A549 (cell line): ENCODE data around the gene PDX1. TPM values are rescaled to one million over a fixed set of nuclear protein-coding genes. Genes with fewer than 3 reads are reported as not detected.

ENCODE experiments used
- ATAC-seq, 2 experiments: fragments of 200-7000 bp in 1 of 2; fragments of >200 bp in 1 of 2; cut with Nextera tagmentation in 1 of 2; cut with Tn5 transposase in 1 of 2; 3 replicates each; pipeline versions ENCODE4 v1.8.0 to v1.9.1; 2018 to 2020; ENCODE audit warnings: mild to moderate bottlenecking in 1 of 2, moderate library complexity in 1 of 2
- CTCF ChIA-PET: fragments of 300-600 bp; sonication (Branson Sonifier 250); formaldehyde crosslinking; extraction: SDS; loops from one replicate; lab custom pipeline; 2021; ENCODE audit warnings: antibody characterized with exemption, inconsistent platforms; lab: Yijun Ruan, JAX
- POLR2A ChIA-PET: fragments of 350-600 bp; formaldehyde crosslinking; extraction: SDS; loops from one replicate; lab custom pipeline; 2021; ENCODE audit warnings: antibody characterized with exemption, inconsistent platforms; lab: Yijun Ruan, JAX
- DNase-seq, 2 experiments: peaks; one replicate each; pipeline versions ENCODE4 v3.0.0 to v3.0.0-alpha.2; 2011 to 2016; ENCODE audit warnings: low read depth in 1 of 2, low spot score in 1 of 2
- FAIRE-seq: peaks from 2 replicates; lab custom pipeline; 2011; peaks lifted over from hg19 to GRCh38; lab: Jason Lieb, UNC
- H3K27ac ChIP-seq, 2 experiments: fragments of >200 bp; sonication (Bioruptor Twin); formaldehyde crosslinking; 3 replicates each; pipeline ENCODE4 v1.5.1; 2016 to 2017
- H3K4me1 ChIP-seq: fragments of >200 bp; sonication (Bioruptor Twin); formaldehyde crosslinking; 3 replicates; pipeline ENCODE4 v1.6.1; 2016
- H3K4me2 ChIP-seq: fragments of >200 bp; sonication (Bioruptor Twin); formaldehyde crosslinking; 3 replicates; pipeline ENCODE4 v1.6.1; 2016
- H3K4me3 ChIP-seq: fragments of >200 bp; sonication (Bioruptor Twin); formaldehyde crosslinking; 3 replicates; pipeline ENCODE4 v1.5.1; 2016
- H3K9me3 ChIP-seq: fragments of >200 bp; sonication (Bioruptor Twin); formaldehyde crosslinking; 3 replicates; pipeline ENCODE4 v1.6.1; 2016
- BHLHE40 ChIP-seq: IDR thresholded peaks from 2 replicates; pipeline ENCODE4 v1.6.1; 2012; ENCODE audit warnings: low read depth, low read length, inconsistent platforms
- CEBPB ChIP-seq, 2 experiments: fragments of >200 bp in 1 of 2; sonication (Bioruptor Twin) in 1 of 2; formaldehyde crosslinking in 1 of 2; IDR thresholded peaks; 2 replicates each; pipeline ENCODE4 v1.6.1; 2012 to 2016
- CHD2 ChIP-seq: fragments of 150-350 bp; IDR thresholded peaks from 2 replicates; pipeline ENCODE4 v1.6.1; 2014; ENCODE audit warnings: low read length; ENCODE audit not compliant: partially characterized antibody
- CHD4 ChIP-seq: fragments of 200-600 bp; sonication (generic); IDR thresholded peaks from 2 replicates; pipeline ENCODE4 v1.6.1; 2016; ENCODE audit warnings: antibody characterized with exemption, mild to moderate bottlenecking, borderline replicate concordance
- EHF ChIP-seq: fragments of 250-450 bp; sonication (Bioruptor Pico); IDR thresholded peaks from 2 replicates; pipeline ENCODE4 v1.5.0; 2020; ENCODE audit warnings: mild to moderate bottlenecking
- EP300 ChIP-seq, 2 experiments: fragments of >200 bp; sonication (Bioruptor Twin); formaldehyde crosslinking; IDR thresholded peaks; 2 replicates in 1 of 2; 3 replicates in 1 of 2; pipeline ENCODE4 v1.6.1; 2016 to 2017
- FOSB ChIP-seq: fragments of 250-450 bp; sonication (Bioruptor Pico); IDR thresholded peaks from 2 replicates; pipeline ENCODE4 v1.5.0; 2020; ENCODE audit warnings: mild to moderate bottlenecking, moderate library complexity
- FOSL2 ChIP-seq, 2 experiments: fragments of 450-650 bp in 1 of 2; fragments of >200 bp in 1 of 2; sonication (Bioruptor Twin) in 1 of 2; formaldehyde crosslinking; IDR thresholded peaks; 2 replicates each; pipeline versions ENCODE4 v1.5.0 to v1.6.1; 2016 to 2020; ENCODE audit warnings: mild to moderate bottlenecking in 1 of 2, moderate library complexity in 1 of 2
- FOXS1 ChIP-seq: fragments of 250-450 bp; sonication (Bioruptor Pico); IDR thresholded peaks from 2 replicates; pipeline ENCODE4 v1.5.0; 2020; ENCODE audit warnings: mild to moderate bottlenecking, moderate library complexity
- HDAC2 ChIP-seq: fragments of 200-600 bp; sonication (generic); IDR thresholded peaks from 2 replicates; pipeline ENCODE4 v1.6.1; 2016
- HOXA7 ChIP-seq: fragments of 250-450 bp; sonication (Bioruptor Pico); IDR thresholded peaks from 2 replicates; pipeline ENCODE4 v1.5.0; 2020; ENCODE audit warnings: mild to moderate bottlenecking, moderate library complexity
- HOXB13 ChIP-seq: fragments of 250-450 bp; sonication (Bioruptor Pico); IDR thresholded peaks from 2 replicates; pipeline ENCODE4 v1.5.0; 2020; ENCODE audit warnings: low read depth, mild to moderate bottlenecking, moderate library complexity
- HOXB5 ChIP-seq: fragments of 250-450 bp; sonication (Bioruptor Pico); IDR thresholded peaks from 2 replicates; pipeline ENCODE4 v1.5.0; 2020; ENCODE audit warnings: mild to moderate bottlenecking, moderate library complexity
- JUNB ChIP-seq: fragments of >200 bp; sonication (Bioruptor Twin); formaldehyde crosslinking; IDR thresholded peaks from 2 replicates; pipeline ENCODE4 v1.6.1; 2016
- KDM1A ChIP-seq: fragments of 200-600 bp; sonication (generic); IDR thresholded peaks from 2 replicates; pipeline ENCODE4 v1.6.1; 2016; ENCODE audit warnings: low read depth, mild to moderate bottlenecking
- MYC ChIP-seq: IDR thresholded peaks from 2 replicates; pipeline ENCODE4 v1.6.1; 2012; ENCODE audit warnings: mild to moderate bottlenecking, inconsistent platforms, low read length, improper control_type of control experiment, borderline replicate concordance
- NPAS2 ChIP-seq: fragments of 250-450 bp; sonication (Bioruptor Pico); IDR thresholded peaks from 2 replicates; pipeline ENCODE4 v1.8.0; 2022; ENCODE audit warnings: mild to moderate bottlenecking, moderate library complexity, borderline replicate concordance
- PHF8 ChIP-seq: fragments of 200-600 bp; sonication (generic); IDR thresholded peaks from 2 replicates; pipeline ENCODE4 v1.6.1; 2016; ENCODE audit warnings: low read depth, mild to moderate bottlenecking, antibody characterized with exemption, moderate library complexity, borderline replicate concordance
- POLR2A ChIP-seq: IDR thresholded peaks from 2 replicates; pipeline ENCODE4 v1.6.1; 2012; ENCODE audit warnings: mild to moderate bottlenecking, low read length
- ZNF302 ChIP-seq: fragments of 250-450 bp; sonication (Bioruptor Pico); IDR thresholded peaks from 2 replicates; pipeline ENCODE4 v1.9.0; 2021; ENCODE audit warnings: inconsistent platforms, mild to moderate bottlenecking, moderate library complexity
- WGBS: methylation state at CpG from one replicate; pipeline ENCODE4 v1.1.6; 2017; ENCODE audit errors: missing lambda C conversion rate; 5-methylcytosine and 5-hydroxymethylcytosine counted together
- polyA plus RNA-seq, 4 experiments: library from polyadenylated mRNA; depleted of rRNA in 3 of 4; stranded (reverse); fragments of >200 nt; fragmentation: RNase III in 1 of 4; extraction: RNeasy Plus Mini Kit Qiagen cat#74134 plus additional on column Dnase treatment in 1 of 4; gene quantifications; 2 replicates in 3 of 4; 3 replicates in 1 of 4; pipeline ENCODE4 v1.2.3, GENCODE V29; 2011 to 2017
- TF ChIP-seq, protein P1 (sequence below): fragments of 150-350 bp; IDR thresholded peaks from 2 replicates; pipeline ENCODE4 v1.6.1; 2014; ENCODE audit warnings: low read depth, mild to moderate bottlenecking, low read length
- TF ChIP-seq, protein P2 (sequence below): fragments of 250-450 bp; sonication (Bioruptor Pico); IDR thresholded peaks from 2 replicates; pipeline ENCODE4 v1.5.0; 2020; ENCODE audit warnings: low read depth, mild to moderate bottlenecking, moderate library complexity
- TF ChIP-seq, protein P3 (sequence below): fragments of 200-600 bp; sonication (generic); IDR thresholded peaks from 2 replicates; pipeline ENCODE4 v1.6.1; 2016; ENCODE audit warnings: antibody characterized with exemption, mild to moderate bottlenecking, moderate library complexity
- TF ChIP-seq, protein P4 (sequence below): IDR thresholded peaks from 2 replicates; pipeline ENCODE4 v1.6.1; 2012
- TF ChIP-seq, protein P5 (sequence below): fragments of >200 bp; sonication (Bioruptor Twin); formaldehyde crosslinking; IDR thresholded peaks from 3 replicates; pipeline ENCODE4 v1.5.1; 2016
- TF ChIP-seq, protein P6 (sequence below): fragments of >200 bp; sonication (Bioruptor Twin); formaldehyde crosslinking; IDR thresholded peaks from 3 replicates; pipeline ENCODE4 v1.6.1; 2016

Gene PDX1
- polyA plus RNA-seq, 2 of the 4 experiments (the other 2 are of a cell fraction): 0.04 to 0.06 TPM

DNA sequence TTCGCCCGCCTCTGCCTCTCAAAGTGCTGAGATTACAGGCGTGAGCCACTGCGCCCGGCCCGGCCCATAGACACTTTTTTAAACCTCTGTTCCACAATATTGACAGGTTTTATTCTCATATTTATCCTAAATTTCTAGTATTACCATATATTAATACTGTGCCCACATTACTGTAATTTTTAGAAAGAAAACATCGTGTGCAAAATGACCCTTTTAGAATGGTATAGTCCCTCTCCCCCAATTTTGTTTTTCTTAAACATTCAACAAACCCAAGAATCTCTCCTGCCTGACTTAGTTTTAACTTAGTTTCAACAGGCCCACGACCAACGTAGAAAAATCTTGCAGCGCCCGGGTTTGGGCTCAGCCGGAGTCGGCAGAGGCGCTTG lies 40.2 kb downstream of the PDX1 start:
- CTCF ChIA-PET: interaction anchor here (0.8 to 4.7 kb wide), 2 partner anchors 18 to 132 kb away, joined by 4 to 65 read pairs; no protein-coding TSS in a partner anchor
- DNase-seq (no peak), FAIRE-seq (no peak), ATAC-seq (no peak)
- Histone ChIP-seq H3K9me3 (no peaks in the 10 kb centered on the region), H3K27ac (peak overlapping the region; percentile 64 to 86), H3K4me3 (peak overlapping the region; percentile 58), H3K4me2 (peak overlapping the region; percentile 99), H3K4me1 (peaks cover 17% of the 10 kb centered on the region)
- POLR2A ChIA-PET: interaction anchor here (0.7 kb wide), 1 partner anchor 130 kb away, joined by 3 read pairs; no protein-coding TSS in a partner anchor
- TF ChIP-seq MYC (no peak), EHF (CRISPR knock-in tag) (no peak), HOXB13 (CRISPR knock-in tag) (no peak), FOSL2 (IDR thresholded peaks at IDR 0.05) (no peak), FOSL2 (CRISPR knock-in tag; IDR thresholded peaks at IDR 0.05) (no peak), CHD4 (no peak), KDM1A (no peak), HOXB5 (CRISPR knock-in tag) (no peak), POLR2A (no peak), ZNF302 (CRISPR knock-in tag) (no peak), HDAC2 (no peak)
- TF ChIP-seq, protein P1, sequence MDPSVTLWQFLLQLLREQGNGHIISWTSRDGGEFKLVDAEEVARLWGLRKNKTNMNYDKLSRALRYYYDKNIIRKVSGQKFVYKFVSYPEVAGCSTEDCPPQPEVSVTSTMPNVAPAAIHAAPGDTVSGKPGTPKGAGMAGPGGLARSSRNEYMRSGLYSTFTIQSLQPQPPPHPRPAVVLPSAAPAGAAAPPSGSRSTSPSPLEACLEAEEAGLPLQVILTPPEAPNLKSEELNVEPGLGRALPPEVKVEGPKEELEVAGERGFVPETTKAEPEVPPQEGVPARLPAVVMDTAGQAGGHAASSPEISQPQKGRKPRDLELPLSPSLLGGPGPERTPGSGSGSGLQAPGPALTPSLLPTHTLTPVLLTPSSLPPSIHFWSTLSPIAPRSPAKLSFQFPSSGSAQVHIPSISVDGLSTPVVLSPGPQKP: no peak
- TF ChIP-seq, protein P2, sequence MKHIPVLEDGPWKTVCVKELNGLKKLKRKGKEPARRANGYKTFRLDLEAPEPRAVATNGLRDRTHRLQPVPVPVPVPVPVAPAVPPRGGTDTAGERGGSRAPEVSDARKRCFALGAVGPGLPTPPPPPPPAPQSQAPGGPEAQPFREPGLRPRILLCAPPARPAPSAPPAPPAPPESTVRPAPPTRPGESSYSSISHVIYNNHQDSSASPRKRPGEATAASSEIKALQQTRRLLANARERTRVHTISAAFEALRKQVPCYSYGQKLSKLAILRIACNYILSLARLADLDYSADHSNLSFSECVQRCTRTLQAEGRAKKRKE (CRISPR knock-in tag): no peak
- TF ChIP-seq, protein P3, sequence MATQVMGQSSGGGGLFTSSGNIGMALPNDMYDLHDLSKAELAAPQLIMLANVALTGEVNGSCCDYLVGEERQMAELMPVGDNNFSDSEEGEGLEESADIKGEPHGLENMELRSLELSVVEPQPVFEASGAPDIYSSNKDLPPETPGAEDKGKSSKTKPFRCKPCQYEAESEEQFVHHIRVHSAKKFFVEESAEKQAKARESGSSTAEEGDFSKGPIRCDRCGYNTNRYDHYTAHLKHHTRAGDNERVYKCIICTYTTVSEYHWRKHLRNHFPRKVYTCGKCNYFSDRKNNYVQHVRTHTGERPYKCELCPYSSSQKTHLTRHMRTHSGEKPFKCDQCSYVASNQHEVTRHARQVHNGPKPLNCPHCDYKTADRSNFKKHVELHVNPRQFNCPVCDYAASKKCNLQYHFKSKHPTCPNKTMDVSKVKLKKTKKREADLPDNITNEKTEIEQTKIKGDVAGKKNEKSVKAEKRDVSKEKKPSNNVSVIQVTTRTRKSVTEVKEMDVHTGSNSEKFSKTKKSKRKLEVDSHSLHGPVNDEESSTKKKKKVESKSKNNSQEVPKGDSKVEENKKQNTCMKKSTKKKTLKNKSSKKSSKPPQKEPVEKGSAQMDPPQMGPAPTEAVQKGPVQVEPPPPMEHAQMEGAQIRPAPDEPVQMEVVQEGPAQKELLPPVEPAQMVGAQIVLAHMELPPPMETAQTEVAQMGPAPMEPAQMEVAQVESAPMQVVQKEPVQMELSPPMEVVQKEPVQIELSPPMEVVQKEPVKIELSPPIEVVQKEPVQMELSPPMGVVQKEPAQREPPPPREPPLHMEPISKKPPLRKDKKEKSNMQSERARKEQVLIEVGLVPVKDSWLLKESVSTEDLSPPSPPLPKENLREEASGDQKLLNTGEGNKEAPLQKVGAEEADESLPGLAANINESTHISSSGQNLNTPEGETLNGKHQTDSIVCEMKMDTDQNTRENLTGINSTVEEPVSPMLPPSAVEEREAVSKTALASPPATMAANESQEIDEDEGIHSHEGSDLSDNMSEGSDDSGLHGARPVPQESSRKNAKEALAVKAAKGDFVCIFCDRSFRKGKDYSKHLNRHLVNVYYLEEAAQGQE: no peak
- WGBS: 45% methylated on average over 14 of the region's 14 CpGs

DNA sequence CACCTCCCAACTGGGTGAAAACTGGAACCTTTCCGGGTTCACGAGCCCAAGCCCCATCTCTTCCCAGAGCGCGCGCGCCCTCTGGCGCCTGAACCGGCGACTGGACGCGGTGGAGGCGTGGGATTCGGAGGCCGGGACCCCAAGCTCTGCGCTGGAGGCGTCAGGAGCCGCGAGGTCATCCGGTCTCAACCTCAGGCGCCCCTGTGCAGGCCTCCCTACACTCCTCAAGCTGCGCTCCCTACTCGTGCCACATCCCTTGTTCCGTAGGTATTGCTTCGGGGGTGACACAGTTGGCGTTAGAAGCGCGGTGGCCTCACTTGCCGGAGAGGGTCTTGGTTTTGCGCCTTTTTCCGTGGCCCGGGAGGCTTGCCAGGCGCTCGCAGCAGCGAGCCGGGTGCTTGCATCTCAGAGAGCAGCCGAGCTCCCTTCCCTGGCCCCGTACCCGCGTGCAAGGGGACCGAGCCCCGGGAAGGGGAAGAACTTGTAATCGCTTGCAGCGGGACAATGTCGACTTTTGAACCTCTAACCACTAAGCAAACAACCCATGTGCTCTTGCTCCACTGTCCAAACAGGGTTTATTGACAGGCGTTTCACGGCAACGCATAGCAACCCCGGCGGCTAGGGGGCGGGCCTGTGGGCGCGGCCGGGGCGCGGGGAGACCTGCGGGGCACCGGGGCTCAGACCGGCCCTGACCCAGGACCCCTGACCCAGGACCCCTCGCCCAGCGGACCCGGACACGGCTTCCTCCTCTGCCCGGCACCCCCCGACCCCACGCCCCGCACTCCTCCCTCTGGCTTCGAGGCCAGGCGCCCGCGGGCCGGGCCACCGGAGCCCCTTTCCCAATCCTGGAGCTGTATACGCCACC lies 40.8 kb downstream of the PDX1 start:
- peak overlapping the region; percentile 58 for H3K4me3 ChIP-seq
- WGBS: under 1% methylated on average over 23 of the region's 73 CpGs
- peak overlapping the region; percentile 64 to 86 for H3K27ac ChIP-seq
- peaks cover 17% of the 10 kb centered on the region for H3K4me1 ChIP-seq
- DNase-seq: peak; percentile 55 to 87
- ATAC-seq: peak; percentile 92
- POLR2A ChIA-PET: interaction anchor here (0.7 to 1.3 kb wide), 3 partner anchors 92 to 535 kb away, joined by 3 to 4 read pairs (median 3); no protein-coding TSS in a partner anchor
- FAIRE-seq: no peak
- peak overlapping the region; percentile 99 for H3K4me2 ChIP-seq
- CTCF ChIA-PET: interaction anchor here (0.6 to 4.7 kb wide), 5 partner anchors 18 to 359 kb away, joined by 3 to 65 read pairs (median 4); no protein-coding TSS in a partner anchor
- H3K9me3 ChIP-seq: no peaks in the 10 kb centered on the region
- no peak for TF ChIP-seq EP300 (IDR thresholded peaks at IDR 0.05)
- no peak for TF ChIP-seq BHLHE40
- TF ChIP-seq, protein P4, sequence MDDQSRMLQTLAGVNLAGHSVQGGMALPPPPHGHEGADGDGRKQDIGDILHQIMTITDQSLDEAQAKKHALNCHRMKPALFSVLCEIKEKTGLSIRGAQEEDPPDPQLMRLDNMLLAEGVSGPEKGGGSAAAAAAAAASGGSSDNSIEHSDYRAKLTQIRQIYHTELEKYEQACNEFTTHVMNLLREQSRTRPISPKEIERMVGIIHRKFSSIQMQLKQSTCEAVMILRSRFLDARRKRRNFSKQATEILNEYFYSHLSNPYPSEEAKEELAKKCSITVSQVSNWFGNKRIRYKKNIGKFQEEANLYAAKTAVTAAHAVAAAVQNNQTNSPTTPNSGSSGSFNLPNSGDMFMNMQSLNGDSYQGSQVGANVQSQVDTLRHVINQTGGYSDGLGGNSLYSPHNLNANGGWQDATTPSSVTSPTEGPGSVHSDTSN: no peak
- TF ChIP-seq NPAS2 (CRISPR knock-in tag): no peak
- no peak for TF ChIP-seq FOXS1 (CRISPR knock-in tag)
- no peak for TF ChIP-seq JUNB
- no peak for TF ChIP-seq PHF8
- TF ChIP-seq ZNF302 (CRISPR knock-in tag): no peak
- no peak for TF ChIP-seq FOSB (CRISPR knock-in tag)
- peak in 1 of 2 experiments; percentile 33; a peak in 1 of 4 replicates for TF ChIP-seq CEBPB (IDR thresholded peaks at IDR 0.05)
- TF ChIP-seq, protein P5, sequence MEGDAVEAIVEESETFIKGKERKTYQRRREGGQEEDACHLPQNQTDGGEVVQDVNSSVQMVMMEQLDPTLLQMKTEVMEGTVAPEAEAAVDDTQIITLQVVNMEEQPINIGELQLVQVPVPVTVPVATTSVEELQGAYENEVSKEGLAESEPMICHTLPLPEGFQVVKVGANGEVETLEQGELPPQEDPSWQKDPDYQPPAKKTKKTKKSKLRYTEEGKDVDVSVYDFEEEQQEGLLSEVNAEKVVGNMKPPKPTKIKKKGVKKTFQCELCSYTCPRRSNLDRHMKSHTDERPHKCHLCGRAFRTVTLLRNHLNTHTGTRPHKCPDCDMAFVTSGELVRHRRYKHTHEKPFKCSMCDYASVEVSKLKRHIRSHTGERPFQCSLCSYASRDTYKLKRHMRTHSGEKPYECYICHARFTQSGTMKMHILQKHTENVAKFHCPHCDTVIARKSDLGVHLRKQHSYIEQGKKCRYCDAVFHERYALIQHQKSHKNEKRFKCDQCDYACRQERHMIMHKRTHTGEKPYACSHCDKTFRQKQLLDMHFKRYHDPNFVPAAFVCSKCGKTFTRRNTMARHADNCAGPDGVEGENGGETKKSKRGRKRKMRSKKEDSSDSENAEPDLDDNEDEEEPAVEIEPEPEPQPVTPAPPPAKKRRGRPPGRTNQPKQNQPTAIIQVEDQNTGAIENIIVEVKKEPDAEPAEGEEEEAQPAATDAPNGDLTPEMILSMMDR: peak; percentile 59
- no peak for TF ChIP-seq HOXB13 (CRISPR knock-in tag)
- no peak for TF ChIP-seq HOXA7 (CRISPR knock-in tag)
- TF ChIP-seq, protein P6, sequence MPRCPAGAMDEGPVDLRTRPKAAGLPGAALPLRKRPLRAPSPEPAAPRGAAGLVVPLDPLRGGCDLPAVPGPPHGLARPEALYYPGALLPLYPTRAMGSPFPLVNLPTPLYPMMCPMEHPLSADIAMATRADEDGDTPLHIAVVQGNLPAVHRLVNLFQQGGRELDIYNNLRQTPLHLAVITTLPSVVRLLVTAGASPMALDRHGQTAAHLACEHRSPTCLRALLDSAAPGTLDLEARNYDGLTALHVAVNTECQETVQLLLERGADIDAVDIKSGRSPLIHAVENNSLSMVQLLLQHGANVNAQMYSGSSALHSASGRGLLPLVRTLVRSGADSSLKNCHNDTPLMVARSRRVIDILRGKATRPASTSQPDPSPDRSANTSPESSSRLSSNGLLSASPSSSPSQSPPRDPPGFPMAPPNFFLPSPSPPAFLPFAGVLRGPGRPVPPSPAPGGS: no peak
- no peak for TF ChIP-seq CHD2
